Adrenal gland (tissue), 12 donors: ENCODE results near the gene INHBC. TPM values are rescaled to one million over a fixed set of nuclear protein-coding genes. Genes with fewer than 3 reads are reported as not detected.

Experiments
- DNase-seq, 7 donors: peaks; one replicate each; pipeline ENCODE4 v3.0.0-alpha.2; 2019 to 2020
- H3K27ac ChIP-seq, 5 donors: fragments of 200-600 bp; sonication (generic) in 4 of 5; 1 replicate in 3 of 5; 2 replicates in 2 of 5; pipeline versions ENCODE4 v1.5.1 to v1.8.0; 2016 to 2020; ENCODE audit warnings: mild to moderate bottlenecking in 1 of 5
- H3K27me3 ChIP-seq: fragments of 200-600 bp; 2 replicates; pipeline ENCODE4 v1.8.0; 2021
- H3K36me3 ChIP-seq, 2 donors: fragments of 200-600 bp; replicated peaks in 1 of 2; 1 replicate in 1 of 2; 2 replicates in 1 of 2; pipeline versions ENCODE4 v1.5.1 to v1.8.0; 2018 to 2022
- H3K4me1 ChIP-seq, 2 donors: fragments of 200-600 bp; replicated peaks in 1 of 2; 1 replicate in 1 of 2; 2 replicates in 1 of 2; pipeline versions ENCODE4 v1.5.1 to v1.8.0; 2018 to 2021
- H3K4me3 ChIP-seq, 4 donors: fragments of 200-600 bp; sonication (generic) in 3 of 4; one replicate each; pipeline ENCODE4 v1.5.1; 2016 to 2018
- H3K9me3 ChIP-seq, 3 donors: fragments of 200-600 bp; sonication (generic) in 1 of 3; replicated peaks in 1 of 3; 1 replicate in 2 of 3; 2 replicates in 1 of 3; pipeline versions ENCODE4 v1.5.1 to v1.8.0; 2016 to 2021
- CTCF ChIP-seq, 6 experiments: fragments of 450-650 bp in 4 of 6; fragments of 200-600 bp in 2 of 6; sonication (generic) in 1 of 6; IDR thresholded peaks; 1 replicate in 5 of 6; 2 replicates in 1 of 6; pipeline versions ENCODE4 v1.5.1 to v1.8.0; 2016 to 2021; ENCODE audit warnings: antibody characterized with exemption in 6 of 6, mild to moderate bottlenecking in 2 of 6, moderate library complexity in 1 of 6
- POLR2A ChIP-seq, 2 donors: fragments of 450-650 bp; IDR thresholded peaks; one replicate each; pipeline ENCODE4 v1.6.1; 2017; ENCODE audit warnings: antibody characterized with exemption in 2 of 2, mild to moderate bottlenecking in 2 of 2, moderate library complexity in 1 of 2
- WGBS, 4 donors: extraction: QIAGEN DNeasy Blood & Tissue Kit in 2 of 4; methylation state at CpG; one replicate each; pipeline versions ENCODE4 v1.1.5 to v1.1.7; 2013 to 2017; 5-methylcytosine and 5-hydroxymethylcytosine counted together
- intact Hi-C, 2 donors: fragments of 100-400 bp; cut with DNase I; formaldehyde crosslinking; loops; one replicate each; pipeline versions ENCODE4 v1.14.1 to v1.15.0; 2022 to 2023
- polyA plus RNA-seq, 3 donors: library from polyadenylated mRNA; stranded (reverse); fragments of 200-250 nt in 2 of 3; fragments of 350-450 nt in 1 of 3; fragmentation: Illumina TruSeq in 1 of 3; extraction: RNeasy Lipid Tissue Mini Kit (QIAGEN cat#74804) in 1 of 3; gene quantifications; one replicate each; pipeline ENCODE4 v1.2.3, GENCODE V29; 2013 to 2014
- total RNA-seq, 9 donors: library from RNA; depleted of rRNA in 4 of 9; stranded (reverse); fragments of >200 nt in 4 of 9; fragments of 120-200 nt in 1 of 9; fragmentation: NEBNext Ultra II Directional in 1 of 9; extraction: Animal tissue kit (Norgen Biotek cat#: 25700) in 1 of 9; gene quantifications; one replicate each; pipeline versions ENCODE4 v1.1.0 to v1.2.4, GENCODE V29; 2013 to 2023
- donor health status: healthy with polysubstance abuse.
- donor health status: Bipolar disorder and iron deficiency.
- donor health status: DM: yes; HTN: yes; CAD: no.
- donor health status: DM: no; HTN: no; CAD: no.
- donor health status: DM: no; HTN: no; CAD: no.
- donor health status: DM: yes; HTN: yes; CAD: no.

Gene INHBC
- total and polyA plus RNA-seq, 12 donors, result not detected

- no peak for DNase-seq
These were observed 35.8 kb downstream of the INHBC start for GRCh38 chr12:57470286-57470969.

GRCh38 chr12:57470970-57471656 lies 36.5 kb downstream of the INHBC start:
- H3K27ac ChIP-seq, result no peak overlapping the region
- H3K4me1 ChIP-seq, result peaks cover 10 to 12% of the 10 kb centered on the region in 2 donors
- no peak for DNase-seq
- TF ChIP-seq CTCF (IDR thresholded peaks at IDR 0.05) (no peak), POLR2A (IDR thresholded peaks at IDR 0.05) (no peak)
- H3K9me3 ChIP-seq, result no peaks in the 10 kb centered on the region
- intact Hi-C loops, result no loop called here
- no peaks in the 10 kb centered on the region for H3K36me3 ChIP-seq
- peaks cover 23% of the 10 kb centered on the region for H3K27me3 ChIP-seq
- WGBS, 4 donors, result 75 to 89% (median 82%) methylated on average over 4 of the region's 4 CpGs
- H3K4me3 ChIP-seq, result no peak overlapping the region

More at GRCh38 chr12:57470286-57470969, 35.8 kb downstream of the INHBC start:
- Histone ChIP-seq H3K27ac (no peak overlapping the region), H3K9me3 (no peaks in the 10 kb centered on the region), H3K27me3 (peaks cover 21% of the 10 kb centered on the region), H3K4me3 (no peak overlapping the region), H3K4me1 (peaks cover 3 to 6% of the 10 kb centered on the region in 2 donors), H3K36me3 (no peaks in the 10 kb centered on the region)
- WGBS, 4 donors, result 86 to 91% (median 88%) methylated on average over 7 to 14 of the region's 14 CpGs
- intact Hi-C loops, result no loop called here
- TF ChIP-seq CTCF (IDR thresholded peaks at IDR 0.05) (no peak), POLR2A (IDR thresholded peaks at IDR 0.05) (no peak)

- Histone ChIP-seq H3K4me1 (peaks cover 11 to 14% of the 10 kb centered on the region in 2 donors), H3K27ac (no peak overlapping the region), H3K4me3 (no peak overlapping the region), H3K9me3 (no peaks in the 10 kb centered on the region), H3K36me3 (no peaks in the 10 kb centered on the region), H3K27me3 (peaks cover 26% of the 10 kb centered on the region)
- TF ChIP-seq CTCF (IDR thresholded peaks at IDR 0.05) (no peak), POLR2A (IDR thresholded peaks at IDR 0.05) (no peak)
- intact Hi-C loops, result no loop called here
- WGBS, 4 donors, result 77 to 100% (median 82%) methylated on average over 1 to 3 of the region's 3 CpGs
- DNase-seq, result no peak
These were observed 37.1 kb downstream of the INHBC start for GRCh38 chr12:57471661-57472060.

GRCh38 chr12:57472391-57472790 lies 37.8 kb downstream of the INHBC start:
- no peak overlapping the region for H3K4me3 ChIP-seq
- no peak for TF ChIP-seq CTCF (IDR thresholded peaks at IDR 0.05)
- TF ChIP-seq POLR2A (IDR thresholded peaks at IDR 0.05), result no peak
- H3K9me3 ChIP-seq, result no peaks in the 10 kb centered on the region
- H3K27me3 ChIP-seq, result peaks cover 26% of the 10 kb centered on the region
- H3K27ac ChIP-seq, result no peak overlapping the region
- 68 to 92% (median 79%) methylated on average over 3 of the region's 3 CpGs for WGBS, 4 donors
- intact Hi-C loops, result no loop called here
- no peaks in the 10 kb centered on the region for H3K36me3 ChIP-seq
- no peak for DNase-seq
- H3K4me1 ChIP-seq, result peaks cover 11 to 14% of the 10 kb centered on the region in 2 donors
